Left lung (tissue), 10 donors: ENCODE results near the gene SLC24A3. TPM values are rescaled to one million over a fixed set of nuclear protein-coding genes. Genes with fewer than 3 reads are reported as not detected.

Source experiments
- ATAC-seq: fragments of 200-7000 bp; cut with Tn5 transposase; one replicate; pipeline ENCODE4 v1.9.1; 2020; ENCODE audit warnings: moderate library complexity
- DNase-seq, 4 donors: peaks; one replicate each; pipeline ENCODE4 v3.0.0-alpha.2; 2013 to 2020
- H3K27ac ChIP-seq, 2 donors: fragments of 200-600 bp; sonication (generic) in 1 of 2; one replicate each; pipeline versions ENCODE4 v1.5.0 to v1.8.0; 2020 to 2021
- H3K27me3 ChIP-seq, 2 donors: fragments of 200-600 bp; sonication (generic) in 1 of 2; one replicate each; pipeline versions ENCODE4 v1.5.0 to v1.8.0; 2020 to 2021
- H3K36me3 ChIP-seq, 2 donors: fragments of 200-600 bp; sonication (generic) in 1 of 2; one replicate each; pipeline versions ENCODE4 v1.5.0 to v1.8.0; 2020 to 2021
- H3K4me1 ChIP-seq, 2 donors: fragments of 200-600 bp; one replicate each; pipeline ENCODE4 v1.8.0; 2021
- H3K4me3 ChIP-seq, 2 donors: fragments of 200-600 bp; sonication (generic) in 1 of 2; one replicate each; pipeline versions ENCODE4 v1.5.0 to v1.8.0; 2020 to 2021; ENCODE audit warnings: mild to moderate bottlenecking in 1 of 2
- H3K9me3 ChIP-seq, 2 donors: fragments of 200-600 bp; sonication (generic) in 1 of 2; one replicate each; pipeline versions ENCODE4 v1.5.0 to v1.8.0; 2020 to 2021
- intact Hi-C, 2 donors: fragments of 100-400 bp; cut with DNase I; formaldehyde crosslinking; loops; one replicate each; pipeline versions ENCODE4 v1.11.2 to v1.14.2; 2022
- polyA plus RNA-seq, 6 donors: library from polyadenylated mRNA; unstranded; fragments of 120-200 nt; gene quantifications; one replicate each; pipeline ENCODE4 v1.2.1, GENCODE V29; 2013; ENCODE audit not compliant: insufficient read length in 6 of 6
- total RNA-seq, 2 donors: library from RNA; stranded (reverse); fragmentation: NEBNext Ultra II Directional; extraction: Animal tissue kit (Norgen Biotek cat#: 25700); gene quantifications; one replicate each; pipeline ENCODE4 v1.2.1, GENCODE V29; 2021
- TF ChIP-seq, protein P1 (sequence below), 2 donors: fragments of 200-600 bp; sonication (generic) in 1 of 2; IDR thresholded peaks; one replicate each; pipeline versions ENCODE4 v1.5.0 to v1.8.0; 2021; ENCODE audit warnings: antibody characterized with exemption in 2 of 2
- donor health status: DM: no; HTN: yes; CAD: no.
- donor health status: DM: no; HTN: no; CAD: no.

SLC24A3 gene
- total and polyA plus RNA-seq, 8 donors = 4.4 to 8.7 (median 6.6) TPM

DNA sequence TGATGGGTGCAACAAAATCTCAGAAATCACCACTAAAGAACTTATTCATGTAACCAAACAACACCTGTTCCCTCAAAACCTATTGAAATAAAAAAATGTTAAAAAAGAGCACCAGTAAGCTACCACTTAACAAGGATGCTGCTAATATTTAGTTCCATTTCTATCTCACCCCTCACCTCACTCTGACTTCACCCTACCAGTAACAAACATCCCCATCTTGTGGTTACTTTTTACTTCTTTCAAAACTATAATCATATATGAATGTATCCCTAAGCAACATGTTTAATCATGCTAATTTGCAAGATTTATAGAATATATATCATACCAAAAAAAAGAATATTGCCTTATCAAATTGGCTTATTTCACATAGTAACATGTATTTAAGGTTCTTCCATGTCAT lies 27.4 kb upstream of the SLC24A3 start:
- Histone ChIP-seq H3K9me3 (no peaks in the 10 kb centered on the region), H3K4me3 (no peak overlapping the region), H3K4me1 (no peaks in the 10 kb centered on the region), H3K27ac (no peak overlapping the region), H3K36me3 (no peaks in the 10 kb centered on the region), H3K27me3 (no peaks in the 10 kb centered on the region)
- ATAC-seq (no peak), DNase-seq (no peak)
- intact Hi-C loops = no loop called here
- TF ChIP-seq, protein P1, sequence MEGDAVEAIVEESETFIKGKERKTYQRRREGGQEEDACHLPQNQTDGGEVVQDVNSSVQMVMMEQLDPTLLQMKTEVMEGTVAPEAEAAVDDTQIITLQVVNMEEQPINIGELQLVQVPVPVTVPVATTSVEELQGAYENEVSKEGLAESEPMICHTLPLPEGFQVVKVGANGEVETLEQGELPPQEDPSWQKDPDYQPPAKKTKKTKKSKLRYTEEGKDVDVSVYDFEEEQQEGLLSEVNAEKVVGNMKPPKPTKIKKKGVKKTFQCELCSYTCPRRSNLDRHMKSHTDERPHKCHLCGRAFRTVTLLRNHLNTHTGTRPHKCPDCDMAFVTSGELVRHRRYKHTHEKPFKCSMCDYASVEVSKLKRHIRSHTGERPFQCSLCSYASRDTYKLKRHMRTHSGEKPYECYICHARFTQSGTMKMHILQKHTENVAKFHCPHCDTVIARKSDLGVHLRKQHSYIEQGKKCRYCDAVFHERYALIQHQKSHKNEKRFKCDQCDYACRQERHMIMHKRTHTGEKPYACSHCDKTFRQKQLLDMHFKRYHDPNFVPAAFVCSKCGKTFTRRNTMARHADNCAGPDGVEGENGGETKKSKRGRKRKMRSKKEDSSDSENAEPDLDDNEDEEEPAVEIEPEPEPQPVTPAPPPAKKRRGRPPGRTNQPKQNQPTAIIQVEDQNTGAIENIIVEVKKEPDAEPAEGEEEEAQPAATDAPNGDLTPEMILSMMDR (IDR thresholded peaks at IDR 0.05) = no peak

DNA sequence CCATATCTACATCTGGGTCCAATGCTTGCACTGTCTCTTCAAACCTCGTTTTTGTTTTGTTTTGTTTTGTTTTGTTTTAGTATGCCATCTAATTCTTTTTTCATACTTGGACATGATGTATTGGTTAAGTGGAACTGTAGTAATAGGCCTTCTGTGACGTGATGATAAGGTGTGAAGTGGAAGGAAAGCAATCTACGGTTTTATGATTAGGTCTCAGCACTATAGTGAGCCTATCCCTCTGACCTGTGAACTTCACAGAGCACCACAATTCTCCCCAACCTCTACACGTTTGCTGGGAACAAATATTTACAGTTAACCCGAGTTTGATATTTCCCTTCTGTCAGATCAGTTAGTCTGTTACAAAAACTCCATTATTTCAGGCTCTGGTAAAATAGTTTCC lies 19.1 kb upstream of the SLC24A3 start:
- Histone ChIP-seq H3K27ac (no peak overlapping the region), H3K4me1 (no peaks in the 10 kb centered on the region), H3K27me3 (no peaks in the 10 kb centered on the region), H3K4me3 (no peak overlapping the region), H3K9me3 (no peaks in the 10 kb centered on the region), H3K36me3 (no peaks in the 10 kb centered on the region)
- ATAC-seq (no peak), DNase-seq (no peak)
- intact Hi-C loops = no loop called here
- TF ChIP-seq, protein P1 (IDR thresholded peaks at IDR 0.05) = no peak

DNA sequence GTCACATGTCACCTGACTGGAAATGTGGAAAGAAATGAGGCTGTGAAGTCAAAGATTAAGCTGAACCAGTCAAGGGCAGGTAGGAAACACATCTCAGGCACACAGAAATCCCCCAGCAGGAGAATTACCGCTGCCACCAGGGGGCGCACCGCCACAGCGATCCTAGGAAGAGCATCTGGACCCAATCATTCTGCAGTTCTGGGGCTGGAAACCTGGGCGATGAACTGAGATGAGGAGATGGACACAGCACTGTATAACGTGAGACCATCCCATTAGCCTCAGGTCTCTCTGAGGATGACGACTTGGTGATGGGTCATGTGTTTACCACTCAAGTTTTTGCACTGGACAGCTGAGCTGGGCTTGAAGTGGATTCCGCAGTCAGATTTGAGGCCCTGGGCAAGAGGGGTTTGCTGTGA lies 6.5 kb upstream of the SLC24A3 start:
- H3K27ac ChIP-seq = no peak overlapping the region
- ATAC-seq = peak; percentile 90
- no peak overlapping the region for H3K4me3 ChIP-seq
- no peaks in the 10 kb centered on the region for H3K36me3 ChIP-seq
- no peaks in the 10 kb centered on the region for H3K9me3 ChIP-seq
- intact Hi-C loops = loop anchor here in 1 of 2 donors (5.0 to 10.0 kb wide), 2 partner anchors 376 to 449 kb away; no protein-coding TSS in a partner anchor
- H3K27me3 ChIP-seq = peaks cover 0 to 4% of the 10 kb centered on the region in 2 donors
- TF ChIP-seq, protein P1 (IDR thresholded peaks at IDR 0.05) = peak; percentile 78 to 92
- DNase-seq = peak; percentile 49 to 96 (median 59)
- H3K4me1 ChIP-seq = peaks cover 0 to 1% of the 10 kb centered on the region in 2 donors

DNA sequence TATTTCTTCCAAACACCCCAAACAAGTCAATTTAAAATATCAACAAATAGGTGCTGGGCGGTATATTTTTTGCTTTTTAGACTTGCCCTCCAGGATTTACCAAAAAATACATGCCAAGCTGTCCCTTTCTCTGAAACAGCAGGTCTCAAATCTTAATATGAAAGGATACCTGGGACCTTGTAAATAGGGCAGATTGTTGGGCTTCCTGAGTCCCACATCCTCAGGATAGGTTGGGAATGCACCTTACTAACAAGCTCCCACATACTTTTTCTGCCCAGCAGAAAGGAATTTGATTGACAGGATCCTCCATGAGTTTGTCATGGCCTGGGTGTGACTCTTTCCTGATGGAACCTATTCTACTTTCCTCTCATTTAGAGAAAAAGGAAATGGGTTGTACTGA lies 4.9 kb upstream of the SLC24A3 start:
- no peaks in the 10 kb centered on the region for H3K36me3 ChIP-seq
- peaks cover 6 to 17% of the 10 kb centered on the region in 2 donors for H3K27me3 ChIP-seq
- peaks cover 6 to 12% of the 10 kb centered on the region in 2 donors for H3K4me1 ChIP-seq
- H3K27ac ChIP-seq = no peak overlapping the region
- intact Hi-C loops = loop anchor here in 1 of 2 donors (5.0 to 10.0 kb wide), 2 partner anchors 375 to 447 kb away; no protein-coding TSS in a partner anchor
- ATAC-seq (no peak), DNase-seq (no peak)
- no peaks in the 10 kb centered on the region for H3K9me3 ChIP-seq
- TF ChIP-seq, protein P1 (IDR thresholded peaks at IDR 0.05) = no peak
- H3K4me3 ChIP-seq = no peak overlapping the region

DNA sequence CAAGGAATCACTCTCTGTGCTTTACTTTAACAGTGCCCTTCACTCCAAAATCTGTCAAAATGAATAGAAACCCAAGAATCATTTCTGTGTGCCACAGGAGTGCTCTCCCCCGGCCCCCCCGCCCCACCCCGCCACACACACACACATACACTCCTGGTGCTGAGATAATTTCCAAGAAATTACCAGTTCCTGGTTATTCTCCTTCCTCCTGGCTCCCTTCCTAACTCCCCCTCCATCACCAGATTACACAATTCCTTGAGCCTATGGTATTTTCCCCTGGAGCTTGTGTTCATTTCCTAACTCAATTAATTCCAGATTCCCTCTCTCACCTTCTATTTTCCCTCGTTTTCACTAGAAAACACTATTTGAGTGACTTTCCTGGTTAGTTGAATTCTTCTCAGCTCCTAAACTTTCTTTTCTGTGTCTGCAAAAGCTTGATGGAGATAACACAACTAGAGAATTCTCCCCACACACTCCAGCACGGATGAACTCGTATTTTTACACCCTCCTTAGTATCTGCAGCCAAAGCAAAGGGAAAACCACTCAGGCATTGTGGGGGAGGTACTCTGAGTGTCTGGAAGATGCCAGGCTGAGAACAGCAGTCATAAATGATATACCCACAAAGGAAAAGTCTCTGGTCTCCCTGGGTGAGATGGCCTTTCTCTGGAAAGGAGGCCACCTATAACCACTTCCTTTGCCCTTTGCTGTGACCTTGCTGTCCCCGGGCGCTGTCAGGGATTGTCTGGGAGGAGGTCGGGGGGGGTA lies 1.9 kb upstream of the SLC24A3 start:
- H3K36me3 ChIP-seq = no peaks in the 10 kb centered on the region
- TF ChIP-seq, protein P1 (IDR thresholded peaks at IDR 0.05) = no peak
- peak in 1 of 4 donors; percentile 39 for DNase-seq
- peaks cover 6 to 43% of the 10 kb centered on the region in 2 donors for H3K27me3 ChIP-seq
- H3K4me1 ChIP-seq = peaks cover 9 to 19% of the 10 kb centered on the region in 2 donors
- no peak for ATAC-seq
- intact Hi-C loops = no loop called here
- no peak overlapping the region for H3K27ac ChIP-seq
- no peak overlapping the region for H3K4me3 ChIP-seq
- no peaks in the 10 kb centered on the region for H3K9me3 ChIP-seq
